Activated naive CD4-positive, alpha-beta T cell treated with anti-CD3 and anti-CD28 coated beads, Interleukin-2, amount 50 U/mL, for 24 hours (primary cell): Measurements from ENCODE around the gene IL18R1.

ENCODE experiments used
- H3K27ac Mint-ChIP-seq: one replicate; pipeline ENCODE4 v1.8.0; 2021; ENCODE audit warnings: mild to moderate bottlenecking, mixed read lengths
- H3K27me3 Mint-ChIP-seq: one replicate; pipeline ENCODE4 v1.8.0; 2021; ENCODE audit warnings: mixed read lengths
- H3K36me3 Mint-ChIP-seq: one replicate; pipeline ENCODE4 v1.8.0; 2021; ENCODE audit warnings: mixed read lengths
- H3K4me1 Mint-ChIP-seq: one replicate; pipeline ENCODE4 v1.8.0; 2021; ENCODE audit warnings: mixed read lengths
- H3K4me3 Mint-ChIP-seq: one replicate; pipeline ENCODE4 v1.8.0; 2021; ENCODE audit warnings: mild to moderate bottlenecking, mixed read lengths
- H3K9me3 Mint-ChIP-seq: one replicate; pipeline ENCODE4 v1.8.0; 2021; ENCODE audit warnings: mixed read lengths

IL18R1 gene

GRCh38 chr2:102399499-102400141, 44.0 kb downstream of the IL18R1 start:
- Mint-ChIP-seq H3K9me3 (no peaks in the 10 kb centered on the region), H3K27ac (peak overlapping the region; percentile 55), H3K4me1 (peaks cover 28% of the 10 kb centered on the region), H3K36me3 (no peaks in the 10 kb centered on the region), H3K27me3 (no peaks in the 10 kb centered on the region), H3K4me3 (no peak overlapping the region)

GRCh38 chr2:102401456-102401855, 45.9 kb downstream of the IL18R1 start:
- no peak overlapping the region for H3K4me3 Mint-ChIP-seq
- H3K27ac Mint-ChIP-seq = peak overlapping the region; percentile 10

GRCh38 chr2:102401865-102402264, 46.3 kb downstream of the IL18R1 start:
- no peak overlapping the region for H3K27ac Mint-ChIP-seq
- no peaks in the 10 kb centered on the region for H3K9me3 Mint-ChIP-seq
- H3K36me3 Mint-ChIP-seq = no peaks in the 10 kb centered on the region
- H3K27me3 Mint-ChIP-seq = no peaks in the 10 kb centered on the region
- no peak overlapping the region for H3K4me3 Mint-ChIP-seq
- H3K4me1 Mint-ChIP-seq = peaks cover 28% of the 10 kb centered on the region

More at GRCh38 chr2:102401456-102401855, 45.9 kb downstream of the IL18R1 start:
- H3K36me3 Mint-ChIP-seq = no peaks in the 10 kb centered on the region
- no peaks in the 10 kb centered on the region for H3K27me3 Mint-ChIP-seq
- no peaks in the 10 kb centered on the region for H3K9me3 Mint-ChIP-seq
- peaks cover 28% of the 10 kb centered on the region for H3K4me1 Mint-ChIP-seq

- peaks cover 8% of the 10 kb centered on the region for H3K4me1 Mint-ChIP-seq
- peaks cover 3% of the 10 kb centered on the region for H3K36me3 Mint-ChIP-seq
- no peak overlapping the region for H3K4me3 Mint-ChIP-seq
- no peak overlapping the region for H3K27ac Mint-ChIP-seq
- H3K9me3 Mint-ChIP-seq = peaks cover 4% of the 10 kb centered on the region
- no peaks in the 10 kb centered on the region for H3K27me3 Mint-ChIP-seq
Measured at GRCh38 chr2:102410952-102411351, 55.4 kb downstream of the IL18R1 start.

- Mint-ChIP-seq H3K36me3 (peaks cover 3% of the 10 kb centered on the region), H3K27ac (peak overlapping the region; percentile 13), H3K4me3 (no peak overlapping the region), H3K27me3 (no peaks in the 10 kb centered on the region), H3K4me1 (peaks cover 17% of the 10 kb centered on the region), H3K9me3 (peaks cover 4% of the 10 kb centered on the region)
Measured at GRCh38 chr2:102412199-102412598, 56.6 kb downstream of the IL18R1 start.

- H3K9me3 Mint-ChIP-seq = no peaks in the 10 kb centered on the region
- H3K36me3 Mint-ChIP-seq = peaks cover 1% of the 10 kb centered on the region
- H3K4me3 Mint-ChIP-seq = peak overlapping the region; percentile 73
- H3K4me1 Mint-ChIP-seq = peaks cover 62% of the 10 kb centered on the region
- H3K27ac Mint-ChIP-seq = peak overlapping the region; percentile 96
- H3K27me3 Mint-ChIP-seq = no peaks in the 10 kb centered on the region
Measured at GRCh38 chr2:102417946-102418345, 62.4 kb downstream of the IL18R1 start.

GRCh38 chr2:102418421-102418961, 62.9 kb downstream of the IL18R1 start:
- H3K27me3 Mint-ChIP-seq = no peaks in the 10 kb centered on the region
- H3K27ac Mint-ChIP-seq = peak overlapping the region; percentile 97
- H3K9me3 Mint-ChIP-seq = no peaks in the 10 kb centered on the region
- H3K4me3 Mint-ChIP-seq = peak overlapping the region; percentile 89
- H3K4me1 Mint-ChIP-seq = peaks cover 67% of the 10 kb centered on the region
- H3K36me3 Mint-ChIP-seq = peaks cover 1% of the 10 kb centered on the region

- Mint-ChIP-seq H3K27ac (no peak overlapping the region), H3K9me3 (no peaks in the 10 kb centered on the region), H3K4me1 (peaks cover 75% of the 10 kb centered on the region), H3K27me3 (no peaks in the 10 kb centered on the region), H3K36me3 (peaks cover 1% of the 10 kb centered on the region), H3K4me3 (peak overlapping the region; percentile 89)
Measured at GRCh38 chr2:102420290-102420689, 64.7 kb downstream of the IL18R1 start.

- Mint-ChIP-seq H3K36me3 (peaks cover 1% of the 10 kb centered on the region), H3K27ac (no peak overlapping the region), H3K9me3 (no peaks in the 10 kb centered on the region), H3K27me3 (no peaks in the 10 kb centered on the region), H3K4me1 (peaks cover 60% of the 10 kb centered on the region), H3K4me3 (peak overlapping the region; percentile 49)
Measured at GRCh38 chr2:102421890-102422759, 66.5 kb downstream of the IL18R1 start.

- Mint-ChIP-seq H3K36me3 (peaks cover 1% of the 10 kb centered on the region), H3K27ac (peak within 1 kb of the TSS; percentile 47), H3K4me3 (peak within 1 kb of the TSS; percentile 63), H3K9me3 (no peaks in the 10 kb centered on the region), H3K27me3 (no peaks in the 10 kb centered on the region), H3K4me1 (peaks cover 52% of the 10 kb centered on the region)
Measured at GRCh38 chr2:102422910-102423309, 67.3 kb downstream of the IL18R1 start, which contains the start of gene IL18RAP. IL18RAP (plus strand) TSS chr2:102423160; CDS start chr2:102423278, 118 bp downstream.

GRCh38 chr2:102423368-102423767, 67.8 kb downstream of the IL18R1 start:
- H3K36me3 Mint-ChIP-seq = peaks cover 1% of the 10 kb centered on the region
- H3K4me3 Mint-ChIP-seq = no peak overlapping the region
- H3K27me3 Mint-ChIP-seq = no peaks in the 10 kb centered on the region
- peak overlapping the region; percentile 47 for H3K27ac Mint-ChIP-seq
- peaks cover 51% of the 10 kb centered on the region for H3K4me1 Mint-ChIP-seq
- H3K9me3 Mint-ChIP-seq = no peaks in the 10 kb centered on the region

GRCh38 chr2:102424754-102425153, 69.2 kb downstream of the IL18R1 start:
- Mint-ChIP-seq H3K27ac (peak overlapping the region; percentile 10), H3K27me3 (no peaks in the 10 kb centered on the region), H3K4me3 (no peak overlapping the region), H3K36me3 (peaks cover 1% of the 10 kb centered on the region), H3K4me1 (peaks cover 44% of the 10 kb centered on the region), H3K9me3 (no peaks in the 10 kb centered on the region)

GRCh38 chr2:102425441-102426132, 70.0 kb downstream of the IL18R1 start:
- Mint-ChIP-seq H3K9me3 (no peaks in the 10 kb centered on the region), H3K27me3 (no peaks in the 10 kb centered on the region), H3K27ac (no peak overlapping the region), H3K4me1 (peaks cover 43% of the 10 kb centered on the region), H3K36me3 (peaks cover 1% of the 10 kb centered on the region), H3K4me3 (no peak overlapping the region)

- Mint-ChIP-seq H3K4me3 (no peak overlapping the region), H3K9me3 (no peaks in the 10 kb centered on the region), H3K27me3 (no peaks in the 10 kb centered on the region), H3K36me3 (no peaks in the 10 kb centered on the region), H3K27ac (no peak overlapping the region), H3K4me1 (peaks cover 41% of the 10 kb centered on the region)
Measured at GRCh38 chr2:102427249-102427648, 71.7 kb downstream of the IL18R1 start.

GRCh38 chr2:102428573-102428972, 73.0 kb downstream of the IL18R1 start:
- H3K9me3 Mint-ChIP-seq = no peaks in the 10 kb centered on the region
- H3K36me3 Mint-ChIP-seq = no peaks in the 10 kb centered on the region
- no peak overlapping the region for H3K4me3 Mint-ChIP-seq
- no peaks in the 10 kb centered on the region for H3K27me3 Mint-ChIP-seq
- no peak overlapping the region for H3K27ac Mint-ChIP-seq
- peaks cover 30% of the 10 kb centered on the region for H3K4me1 Mint-ChIP-seq
